GM18858 (cell line): Measurements from ENCODE around the gene MCC.
"Not testable (repeated sequence)": the region's sequence is repeated elsewhere in the genome, so short reads cannot be mapped to it uniquely, and the experiment has no call there.

Source experiments
- ATAC-seq: cut with Tn5 transposase; IDR thresholded peaks from one replicate; pipeline ENCODE4 v1.9.1; 2021; ENCODE audit not compliant: unreplicated experiment

Gene MCC

DNA sequence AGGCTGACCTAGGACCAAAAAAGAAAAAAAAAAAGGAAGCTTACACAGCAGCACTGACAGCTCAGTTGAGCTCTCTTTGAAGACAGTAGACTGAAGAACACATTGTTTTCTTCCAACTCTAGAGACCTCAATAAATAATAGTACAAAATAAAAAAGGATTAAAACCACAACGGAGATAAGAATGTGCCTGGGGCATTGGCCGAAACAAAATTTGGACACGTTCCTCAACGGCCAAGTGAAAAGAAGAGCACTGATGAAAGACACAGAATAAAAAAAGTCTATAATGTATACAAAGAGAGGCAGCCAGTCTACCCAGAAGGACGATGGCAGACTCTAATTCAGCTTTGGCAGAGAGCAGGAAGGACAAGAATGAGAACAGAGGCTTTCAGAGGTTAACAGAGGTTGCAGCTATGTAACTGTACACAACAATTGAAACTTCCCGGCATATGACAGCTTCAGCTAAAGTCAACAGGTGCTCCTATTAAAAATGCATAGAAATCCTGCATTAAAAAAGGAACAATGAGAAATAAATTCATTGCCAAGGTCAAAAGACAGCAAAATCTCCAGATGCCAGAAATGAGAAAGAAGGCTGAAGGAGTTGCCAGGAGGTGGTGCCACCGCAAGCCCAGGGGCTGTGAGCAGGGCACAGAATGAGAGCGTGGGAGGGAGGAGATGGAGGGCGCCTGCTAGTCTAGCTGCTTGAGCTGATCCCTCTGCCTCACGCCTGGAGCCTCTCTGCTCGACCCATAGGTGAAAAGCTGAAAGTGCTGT lies 397.7 kb downstream of the MCC start:
- no peak for ATAC-seq

GRCh38 chr5:113089653-113090335 lies 398.5 kb downstream of the MCC start:
- ATAC-seq, result no peak

GRCh38 chr5:113087976-113088514 lies 400.2 kb downstream of the MCC start:
- no peak for ATAC-seq

DNA sequence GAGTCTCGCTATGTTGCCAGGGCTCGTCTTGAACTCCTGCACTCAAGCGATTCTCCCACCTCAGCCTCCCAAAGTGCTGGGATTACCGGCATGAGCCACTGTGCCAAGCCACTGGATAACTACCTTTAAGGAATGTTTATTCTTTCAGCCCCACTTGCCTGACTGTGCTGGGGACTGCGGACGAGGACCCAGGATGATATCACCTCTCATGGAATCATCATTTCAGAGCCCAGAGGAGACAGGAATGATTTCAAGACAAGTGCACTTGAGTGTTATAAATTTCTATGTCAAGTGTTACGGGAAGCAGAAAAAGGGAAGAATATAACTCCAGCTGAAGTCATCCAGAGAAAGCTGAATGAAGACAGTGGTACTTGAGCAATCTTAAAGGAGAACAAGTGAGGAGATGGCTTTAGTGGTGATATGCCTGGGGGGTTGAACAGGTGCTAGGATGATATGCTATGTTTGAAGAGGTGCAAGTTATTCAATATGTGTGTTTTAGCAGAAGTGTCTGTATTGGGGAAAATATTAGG lies 402.3 kb downstream of the MCC start:
- ATAC-seq, result no peak

DNA sequence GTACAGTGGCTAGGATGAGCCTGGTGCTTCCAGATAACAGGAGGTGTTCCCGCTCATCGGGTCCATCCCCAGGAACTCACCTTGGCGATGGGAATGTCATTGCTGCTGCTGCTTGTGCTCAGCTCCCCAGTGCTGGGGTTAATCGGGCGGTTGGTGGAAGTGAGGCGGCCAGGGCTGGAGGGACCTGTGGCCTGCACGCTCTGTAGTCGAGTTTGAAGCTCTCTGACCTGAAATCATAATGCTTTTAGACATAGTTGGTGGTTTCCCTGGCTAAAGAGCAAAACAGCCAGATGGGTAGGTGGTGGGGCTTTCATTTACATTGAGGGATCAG lies 403.2 kb downstream of the MCC start:
- no peak for ATAC-seq

- no peak for ATAC-seq
These were observed 403.7 kb downstream of the MCC start for GRCh38 chr5:113084402-113085083.

GRCh38 chr5:113083481-113083880 lies 404.8 kb downstream of the MCC start:
- ATAC-seq, result no peak

DNA sequence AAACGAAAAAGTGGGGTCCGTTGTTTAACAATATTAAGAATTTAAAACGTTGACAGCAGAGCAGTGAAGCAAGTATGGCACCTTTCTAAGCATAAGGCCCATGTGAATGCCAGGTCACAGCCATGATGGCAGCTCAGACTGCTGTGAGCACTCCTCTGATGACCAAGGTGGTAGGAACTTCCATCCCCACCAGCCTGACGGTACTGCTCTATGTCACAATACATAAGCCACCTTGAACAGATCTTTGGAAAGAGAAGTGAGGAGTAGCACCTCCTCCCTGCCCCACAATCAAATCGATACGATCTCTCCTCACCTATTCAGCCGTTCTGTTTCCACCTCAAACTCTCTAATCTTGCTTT lies 405.7 kb downstream of the MCC start:
- ATAC-seq, result no peak

GRCh38 chr5:113081881-113082546 lies 406.2 kb downstream of the MCC start:
- no peak for ATAC-seq

- no peak for ATAC-seq
These were observed 407.0 kb downstream of the MCC start for GRCh38 chr5:113081091-113081839.

DNA sequence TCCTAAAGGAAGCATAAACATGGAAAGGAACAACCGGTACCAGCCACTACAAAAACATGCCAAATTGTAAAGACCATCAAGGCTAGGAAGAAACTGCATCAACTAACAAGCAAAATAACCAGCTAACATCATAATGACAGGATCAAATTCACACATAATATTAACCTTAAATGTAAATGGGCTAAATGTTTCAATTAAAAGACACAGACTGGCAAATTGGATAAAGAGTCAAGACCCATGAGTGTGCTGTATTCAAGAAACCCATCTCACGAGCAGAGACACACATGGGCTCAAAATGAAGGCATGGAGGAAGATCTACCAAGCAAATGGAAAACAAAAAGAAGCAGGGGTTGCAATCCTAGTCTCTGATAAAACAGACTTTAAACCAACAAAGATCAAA lies 411.6 kb downstream of the MCC start:
- ATAC-seq, result not testable (repeated sequence)

DNA sequence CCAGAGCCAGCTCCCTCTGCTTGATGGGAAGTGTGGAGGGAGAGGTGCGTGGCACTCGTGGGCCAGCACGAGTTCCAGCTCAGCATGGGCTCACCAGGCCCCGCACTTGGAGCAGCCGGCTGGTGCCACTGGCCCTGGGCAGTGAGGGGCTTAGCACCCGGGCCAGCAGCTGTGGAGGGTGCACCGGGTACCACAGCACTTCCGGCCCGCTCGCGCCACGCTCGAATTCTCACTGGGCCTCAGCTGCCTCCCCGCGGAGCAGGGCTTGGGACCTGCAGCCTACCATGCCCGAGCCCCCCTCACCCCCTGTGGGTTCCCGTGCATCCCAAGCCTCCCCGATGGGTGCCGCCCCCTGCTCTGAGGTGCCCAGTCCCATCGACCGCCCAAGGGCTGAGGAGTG lies 413.2 kb downstream of the MCC start:
- ATAC-seq, result no peak

- not testable (repeated sequence) for ATAC-seq
These were observed 414.6 kb downstream of the MCC start for GRCh38 chr5:113073629-113074034.

GRCh38 chr5:113071401-113071800 lies 416.9 kb downstream of the MCC start:
- ATAC-seq, result no peak

- no peak for ATAC-seq
These were observed 417.4 kb downstream of the MCC start for GRCh38 chr5:113070901-113071300.

DNA sequence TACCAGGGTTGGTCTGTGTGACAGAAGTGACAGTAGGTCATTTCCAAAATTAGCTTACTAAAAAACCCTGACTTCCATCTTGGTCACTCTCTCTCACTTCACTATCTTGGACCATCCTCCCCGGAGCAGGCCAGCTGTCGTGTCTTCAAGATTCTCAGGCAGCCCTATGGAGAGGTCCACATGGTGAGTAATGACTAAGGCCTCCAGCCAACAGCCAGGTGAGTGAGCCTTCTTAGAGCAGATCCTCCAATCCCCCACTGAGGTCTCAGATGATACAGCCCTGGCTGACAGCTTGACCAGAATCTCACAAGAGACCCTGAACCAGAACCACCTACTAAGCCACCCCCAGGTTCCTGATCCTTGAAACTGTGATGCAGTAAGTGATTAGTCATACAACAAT lies 419.7 kb downstream of the MCC start:
- ATAC-seq, result no peak

DNA sequence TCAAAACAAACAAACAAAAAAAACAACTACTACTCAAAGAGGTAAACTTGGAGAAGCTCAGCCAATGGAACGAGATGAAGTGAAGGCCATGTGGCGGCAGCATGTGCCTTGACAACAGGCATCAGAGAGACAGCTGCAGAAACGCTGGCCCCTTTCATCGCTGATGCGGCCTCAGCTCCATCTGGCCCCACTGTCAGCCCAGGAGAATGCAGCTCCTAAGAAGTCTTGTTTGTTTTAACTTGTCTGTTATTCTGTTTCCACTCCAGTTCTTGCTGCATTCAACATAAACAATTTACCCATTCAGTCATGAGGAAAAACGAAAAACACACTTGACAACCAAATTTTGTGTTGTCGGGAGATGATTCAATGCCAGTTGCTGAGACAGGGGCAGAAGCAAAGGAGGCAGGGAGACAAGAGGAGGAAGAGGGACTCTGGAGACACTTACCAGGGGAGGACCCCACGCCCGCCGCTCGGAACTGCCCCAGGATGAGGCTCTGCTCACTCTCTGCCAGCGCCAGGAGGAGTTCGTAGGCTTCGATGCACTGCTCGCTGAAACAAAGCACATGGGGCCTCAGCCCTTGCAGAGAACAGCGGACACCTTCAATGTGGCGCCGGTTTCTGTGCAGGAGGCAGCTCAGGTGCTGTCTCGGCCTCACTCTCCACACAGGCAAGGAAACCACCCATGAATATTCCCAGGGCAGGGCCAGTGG lies 420.5 kb downstream of the MCC start:
- no peak for ATAC-seq

- no peak for ATAC-seq
These were observed 422.6 kb downstream of the MCC start for GRCh38 chr5:113065626-113066025.

- no peak for ATAC-seq
These were observed 423.4 kb downstream of the MCC start for GRCh38 chr5:113064806-113065205.

DNA sequence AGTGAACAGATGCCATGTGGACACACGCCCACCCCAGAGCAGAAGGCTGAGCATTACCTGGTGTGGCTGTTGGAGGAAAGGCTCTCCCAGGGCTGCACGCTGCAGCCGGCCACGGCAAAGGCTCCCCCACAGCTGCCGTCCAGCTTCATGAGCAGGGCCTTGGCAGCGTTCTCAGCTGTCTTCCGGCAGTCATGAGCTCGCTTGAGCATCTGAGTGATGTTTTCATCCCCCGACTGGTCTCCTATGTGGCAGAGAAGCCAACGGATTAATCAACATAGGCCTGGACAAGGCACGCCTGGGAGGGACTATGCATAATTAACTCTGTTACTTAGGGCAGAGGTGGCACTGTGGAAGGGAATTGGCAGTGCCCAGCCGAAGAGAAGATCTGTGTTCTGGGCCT lies 424.3 kb downstream of the MCC start:
- ATAC-seq, result no peak
